Astrocyte of the cerebellum (primary cell): ENCODE results near the gene UBN2.
A peak's percentile ranks its signal among the peaks of the same experiment; 100 is the strongest.
"Not testable (repeated sequence)": the region's sequence is repeated elsewhere in the genome, so short reads cannot be mapped to it uniquely, and the experiment has no call there.

ENCODE experiments used
- DNase-seq: peaks from one replicate; pipeline ENCODE4 v3.0.0-alpha.2; 2011; ENCODE audit warnings: low read depth
- H3K4me3 ChIP-seq: 2 replicates; pipeline ENCODE4 v1.5.1; 2011; ENCODE audit warnings: mild to moderate bottlenecking, low read depth, low read length, moderate library complexity
- in situ Hi-C: cut with HindIII; loops from 2 replicates; pipeline ENCODE4 v1.10.0; 2017; ENCODE audit warnings: low sequenced_read_pairs
- TF ChIP-seq, protein P1 (sequence below): IDR thresholded peaks from 2 replicates; pipeline ENCODE4 v1.5.1; 2012; ENCODE audit warnings: low read length, low read depth, moderate library complexity, mild to moderate bottlenecking; ENCODE audit errors: missing control alignments

The UBN2 gene

DNA sequence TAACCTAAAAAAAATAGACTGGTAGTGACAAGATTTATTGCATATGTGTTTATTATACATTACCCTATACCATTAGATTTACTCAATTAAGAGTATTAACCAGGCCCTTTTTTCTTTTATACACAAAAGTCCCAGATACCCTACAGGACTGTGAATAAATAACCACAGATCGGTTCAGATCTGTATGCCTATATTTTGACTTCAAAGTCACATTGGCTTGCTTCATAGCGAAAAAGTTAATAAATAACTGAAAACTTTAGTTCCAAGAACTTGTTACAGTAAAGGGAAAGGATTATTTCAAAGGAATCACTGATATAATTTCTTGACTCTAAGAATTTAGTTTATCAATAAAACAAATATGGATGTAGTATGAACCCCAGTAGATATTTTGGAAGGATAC lies 68.3 kb downstream of the UBN2 start:
- H3K4me3 ChIP-seq = no peak overlapping the region
- in situ Hi-C loops = no loop called here
- TF ChIP-seq, protein P1, sequence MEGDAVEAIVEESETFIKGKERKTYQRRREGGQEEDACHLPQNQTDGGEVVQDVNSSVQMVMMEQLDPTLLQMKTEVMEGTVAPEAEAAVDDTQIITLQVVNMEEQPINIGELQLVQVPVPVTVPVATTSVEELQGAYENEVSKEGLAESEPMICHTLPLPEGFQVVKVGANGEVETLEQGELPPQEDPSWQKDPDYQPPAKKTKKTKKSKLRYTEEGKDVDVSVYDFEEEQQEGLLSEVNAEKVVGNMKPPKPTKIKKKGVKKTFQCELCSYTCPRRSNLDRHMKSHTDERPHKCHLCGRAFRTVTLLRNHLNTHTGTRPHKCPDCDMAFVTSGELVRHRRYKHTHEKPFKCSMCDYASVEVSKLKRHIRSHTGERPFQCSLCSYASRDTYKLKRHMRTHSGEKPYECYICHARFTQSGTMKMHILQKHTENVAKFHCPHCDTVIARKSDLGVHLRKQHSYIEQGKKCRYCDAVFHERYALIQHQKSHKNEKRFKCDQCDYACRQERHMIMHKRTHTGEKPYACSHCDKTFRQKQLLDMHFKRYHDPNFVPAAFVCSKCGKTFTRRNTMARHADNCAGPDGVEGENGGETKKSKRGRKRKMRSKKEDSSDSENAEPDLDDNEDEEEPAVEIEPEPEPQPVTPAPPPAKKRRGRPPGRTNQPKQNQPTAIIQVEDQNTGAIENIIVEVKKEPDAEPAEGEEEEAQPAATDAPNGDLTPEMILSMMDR = no peak
- no peak for DNase-seq

DNA sequence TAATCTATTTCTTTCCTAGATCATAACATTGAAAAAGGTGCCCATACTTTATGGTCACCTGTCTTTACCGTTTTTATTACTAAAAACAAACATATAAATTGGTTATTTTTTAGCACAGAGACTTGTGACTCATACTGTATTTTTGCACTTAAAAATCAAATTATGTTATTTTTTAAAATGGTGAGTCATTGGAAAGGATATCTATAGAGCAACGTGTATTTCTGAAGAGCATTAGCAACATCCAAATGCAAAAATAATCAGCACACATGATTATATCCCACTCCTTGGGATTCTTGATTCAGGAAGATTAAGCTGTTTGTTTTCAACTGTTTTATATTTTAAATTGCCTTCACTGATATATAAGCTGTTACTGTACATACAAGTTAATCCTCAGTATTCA lies 69.4 kb downstream of the UBN2 start:
- in situ Hi-C loops = no loop called here

DNA sequence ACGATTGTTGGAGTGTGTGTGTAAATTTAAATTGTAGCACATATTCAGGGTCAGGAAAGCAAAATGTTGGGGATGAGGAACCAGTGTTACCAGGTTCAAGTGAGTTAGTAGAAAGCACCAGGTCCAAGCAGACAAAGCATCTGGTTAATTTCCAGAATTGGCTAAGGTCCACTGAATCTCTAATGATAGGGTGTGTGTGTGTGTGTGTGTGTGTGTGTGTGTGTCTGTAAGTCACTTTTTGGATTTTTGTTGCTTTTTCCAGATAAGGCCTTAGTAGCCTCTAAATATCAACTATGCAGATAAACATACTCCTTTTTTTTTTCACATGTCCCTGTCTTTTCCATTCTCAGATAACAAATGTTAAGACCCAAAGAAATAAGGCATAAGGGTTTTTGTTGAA lies 73.5 kb downstream of the UBN2 start:
- H3K4me3 ChIP-seq = no peak overlapping the region
- no peak for DNase-seq
- TF ChIP-seq, protein P1 = no peak
- in situ Hi-C loops = no loop called here

More for the DNA sequence above, 69.4 kb downstream of the UBN2 start:
- TF ChIP-seq, protein P1 = no peak
- H3K4me3 ChIP-seq = no peak overlapping the region
- no peak for DNase-seq

DNA sequence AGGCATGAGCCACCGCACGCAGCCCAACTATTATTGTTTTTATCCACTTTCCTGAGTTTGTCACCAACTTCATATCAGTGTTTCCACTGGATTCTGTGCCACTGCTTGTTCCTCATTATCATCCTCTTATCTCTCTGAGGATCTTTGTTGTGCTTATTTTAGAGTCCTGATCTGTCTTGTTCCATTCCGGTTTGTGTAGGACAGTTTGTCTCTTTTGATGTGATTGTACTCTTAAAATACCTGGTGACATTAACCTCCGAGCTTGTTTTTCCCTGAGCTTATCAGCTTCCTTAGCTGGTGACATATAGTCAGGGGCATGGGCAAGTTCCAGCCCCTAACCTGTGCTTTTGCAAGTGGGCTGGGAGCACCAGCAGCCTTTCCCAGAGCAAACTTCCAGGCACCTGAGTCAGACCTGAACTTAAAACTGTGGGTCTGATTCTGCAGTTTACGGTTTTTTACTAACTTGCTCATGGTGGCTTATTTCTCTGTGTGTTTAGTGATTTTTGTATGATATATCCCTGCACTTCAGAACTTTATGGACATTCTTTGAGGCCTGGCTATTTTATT lies 87.0 kb downstream of the UBN2 start:
- no peak overlapping the region for H3K4me3 ChIP-seq
- TF ChIP-seq, protein P1 = no peak
- in situ Hi-C loops = no loop called here
- DNase-seq = no peak

DNA sequence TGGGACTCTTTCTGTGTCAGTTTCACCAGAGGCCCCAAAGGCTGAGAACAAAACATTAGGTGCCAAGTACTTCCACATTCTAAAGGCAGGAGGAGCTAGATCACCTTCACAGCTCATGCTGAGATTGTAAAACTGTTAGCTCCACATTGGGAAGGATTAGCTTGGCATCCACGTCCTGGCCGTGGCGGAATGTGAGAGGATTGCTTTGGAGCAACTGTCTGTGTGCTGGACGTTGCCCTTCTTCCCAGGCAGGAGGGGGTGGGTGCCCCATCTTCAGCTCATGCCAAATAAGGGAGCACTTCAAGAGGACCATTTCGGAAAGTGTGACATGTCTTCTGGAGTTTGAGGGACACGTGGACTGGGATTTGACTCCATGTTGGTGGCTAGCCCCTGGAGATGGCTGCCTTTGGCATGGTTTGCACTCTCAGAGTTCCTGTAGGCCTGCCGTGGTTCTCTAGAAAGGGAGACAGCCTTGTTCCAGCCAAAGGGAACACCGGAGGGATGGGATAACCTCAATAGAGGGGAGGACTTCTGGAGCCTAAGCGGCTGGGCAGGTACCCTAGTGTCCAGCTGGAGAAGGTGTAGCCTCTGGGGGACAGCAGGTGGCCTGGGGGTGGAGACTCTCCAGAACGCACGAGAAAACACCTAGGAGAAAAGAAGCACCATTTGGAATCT lies 90.2 kb downstream of the UBN2 start:
- TF ChIP-seq, protein P1 = peak; percentile 46
- H3K4me3 ChIP-seq = no peak overlapping the region
- no peak for DNase-seq
- in situ Hi-C loops = no loop called here

DNA sequence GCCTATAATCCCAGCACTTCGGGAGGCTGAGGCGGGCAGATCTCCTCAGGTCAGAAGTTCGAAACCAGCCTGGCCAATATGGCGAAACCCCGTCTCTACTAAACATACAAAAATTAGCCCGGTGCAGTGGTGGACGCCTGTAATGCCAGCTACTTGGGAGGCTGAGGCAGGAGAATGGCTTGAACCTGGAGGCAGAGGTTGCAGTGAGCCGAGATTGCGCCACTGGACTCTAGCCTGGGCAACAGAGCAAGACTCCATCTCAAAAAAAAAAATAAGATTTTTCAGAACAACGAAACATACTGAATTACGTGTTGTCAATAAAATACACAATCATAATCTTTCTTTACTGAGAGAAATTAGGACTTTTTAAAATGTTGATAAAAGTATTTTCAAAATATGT lies 93.7 kb downstream of the UBN2 start:
- H3K4me3 ChIP-seq, DNase-seq, in situ Hi-C loops: not testable (repeated sequence)

DNA sequence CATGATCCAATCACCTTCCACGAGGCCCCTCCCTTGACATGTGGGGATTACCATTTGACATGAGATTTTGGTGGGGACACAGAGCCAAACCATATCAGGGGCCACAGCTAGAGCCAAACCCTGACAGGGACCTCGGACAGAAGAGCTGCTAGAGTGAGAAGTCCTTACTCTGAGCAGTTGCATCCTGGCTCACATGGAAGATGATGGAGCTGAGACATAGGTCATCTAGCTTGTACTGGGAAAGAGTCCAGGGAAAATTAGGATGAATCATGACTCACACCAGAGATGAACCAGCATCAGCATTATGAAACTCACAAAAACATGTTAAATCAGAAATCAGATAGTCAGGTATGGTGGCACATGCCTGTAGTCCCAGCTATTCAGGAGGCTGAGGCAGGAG lies 97.3 kb downstream of the UBN2 start:
- in situ Hi-C loops = no loop called here
- peak; percentile 58 for DNase-seq

More for the DNA sequence above, 97.3 kb downstream of the UBN2 start:
- no peak overlapping the region for H3K4me3 ChIP-seq
- TF ChIP-seq, protein P1 = no peak
